Progenitor cell of endocrine pancreas (in vitro differentiated cells): Measurements from ENCODE around the gene BRIP1. TPM values are rescaled to one million over a fixed set of nuclear protein-coding genes. Genes with fewer than 3 reads are reported as not detected.
"Not testable (repeated sequence)": the region's sequence is repeated elsewhere in the genome, so short reads cannot be mapped to it uniquely, and the experiment has no call there.

ENCODE experiments used
- DNase-seq: peaks from one replicate; pipeline ENCODE4 v3.0.0; 2021; ENCODE audit warnings: low spot score; ENCODE audit not compliant: unreplicated experiment
- H3K27ac Mint-ChIP-seq: 2 replicates; pipeline ENCODE4 v1.8.0; 2021; ENCODE audit warnings: mild to moderate bottlenecking, moderate library complexity, mixed read lengths
- H3K27me3 Mint-ChIP-seq: 2 replicates; pipeline ENCODE4 v1.8.0; 2021; ENCODE audit warnings: mixed read lengths
- H3K36me3 Mint-ChIP-seq: 2 replicates; pipeline ENCODE4 v1.8.0; 2022; ENCODE audit warnings: mixed read lengths; ENCODE audit not compliant: insufficient read depth
- H3K4me1 Mint-ChIP-seq: 2 replicates; pipeline ENCODE4 v1.8.0; 2021; ENCODE audit warnings: low read depth, mixed read lengths
- H3K4me3 Mint-ChIP-seq: 2 replicates; pipeline ENCODE4 v1.8.0; 2021; ENCODE audit warnings: low read depth, mild to moderate bottlenecking, moderate library complexity, mixed read lengths
- H3K9me3 Mint-ChIP-seq: 2 replicates; pipeline ENCODE4 v1.8.0; 2021; ENCODE audit warnings: low read depth, mixed read lengths
- total RNA-seq: library from RNA; stranded (reverse); gene quantifications from 2 replicates; pipeline ENCODE4 v1.2.1, GENCODE V29; 2021
- TF ChIP-seq, protein P1 (sequence below): fragments of 200-600 bp; sonication (generic); IDR thresholded peaks from one replicate; pipeline ENCODE4 v1.5.0; 2021; ENCODE audit warnings: antibody characterized with exemption, mild to moderate bottlenecking; ENCODE audit not compliant: unreplicated experiment

Gene BRIP1
- total RNA-seq, 1 donor from 2014 or later, result 13.5 TPM

DNA sequence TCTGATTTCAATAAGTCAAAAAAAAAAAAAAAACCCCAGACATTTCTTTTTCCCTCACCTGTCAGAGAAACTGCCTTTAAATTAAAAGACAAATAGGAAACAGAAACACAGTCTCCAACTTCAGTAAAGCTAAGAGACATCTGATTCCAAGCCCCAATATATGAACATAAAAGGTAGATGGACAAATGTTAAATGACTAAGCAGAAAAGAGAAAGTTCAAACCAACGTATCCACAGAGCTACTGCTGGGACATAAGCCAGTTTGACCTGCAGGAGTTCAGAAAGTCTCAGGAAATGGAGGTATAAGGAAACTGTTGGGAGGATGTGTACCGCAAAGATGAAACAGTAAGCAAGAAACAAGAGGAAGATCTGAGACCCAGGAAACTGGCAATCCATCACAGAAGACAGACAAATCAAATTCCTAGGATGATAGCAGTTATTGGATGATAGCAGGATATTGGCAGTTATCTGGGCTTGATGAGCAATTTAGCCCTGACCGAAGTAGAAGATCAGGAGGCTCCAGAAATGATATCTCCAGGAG is 135.0 kb downstream of the BRIP1 start:
- H3K4me1 Mint-ChIP-seq, result no peaks in the 10 kb centered on the region
- no peaks in the 10 kb centered on the region for H3K9me3 Mint-ChIP-seq
- DNase-seq, result no peak
- TF ChIP-seq, protein P1, sequence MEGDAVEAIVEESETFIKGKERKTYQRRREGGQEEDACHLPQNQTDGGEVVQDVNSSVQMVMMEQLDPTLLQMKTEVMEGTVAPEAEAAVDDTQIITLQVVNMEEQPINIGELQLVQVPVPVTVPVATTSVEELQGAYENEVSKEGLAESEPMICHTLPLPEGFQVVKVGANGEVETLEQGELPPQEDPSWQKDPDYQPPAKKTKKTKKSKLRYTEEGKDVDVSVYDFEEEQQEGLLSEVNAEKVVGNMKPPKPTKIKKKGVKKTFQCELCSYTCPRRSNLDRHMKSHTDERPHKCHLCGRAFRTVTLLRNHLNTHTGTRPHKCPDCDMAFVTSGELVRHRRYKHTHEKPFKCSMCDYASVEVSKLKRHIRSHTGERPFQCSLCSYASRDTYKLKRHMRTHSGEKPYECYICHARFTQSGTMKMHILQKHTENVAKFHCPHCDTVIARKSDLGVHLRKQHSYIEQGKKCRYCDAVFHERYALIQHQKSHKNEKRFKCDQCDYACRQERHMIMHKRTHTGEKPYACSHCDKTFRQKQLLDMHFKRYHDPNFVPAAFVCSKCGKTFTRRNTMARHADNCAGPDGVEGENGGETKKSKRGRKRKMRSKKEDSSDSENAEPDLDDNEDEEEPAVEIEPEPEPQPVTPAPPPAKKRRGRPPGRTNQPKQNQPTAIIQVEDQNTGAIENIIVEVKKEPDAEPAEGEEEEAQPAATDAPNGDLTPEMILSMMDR, result no peak
- no peak overlapping the region for H3K27ac Mint-ChIP-seq
- no peaks in the 10 kb centered on the region for H3K27me3 Mint-ChIP-seq
- H3K4me3 Mint-ChIP-seq, result no peak overlapping the region
- peaks cover 2% of the 10 kb centered on the region for H3K36me3 Mint-ChIP-seq

DNA sequence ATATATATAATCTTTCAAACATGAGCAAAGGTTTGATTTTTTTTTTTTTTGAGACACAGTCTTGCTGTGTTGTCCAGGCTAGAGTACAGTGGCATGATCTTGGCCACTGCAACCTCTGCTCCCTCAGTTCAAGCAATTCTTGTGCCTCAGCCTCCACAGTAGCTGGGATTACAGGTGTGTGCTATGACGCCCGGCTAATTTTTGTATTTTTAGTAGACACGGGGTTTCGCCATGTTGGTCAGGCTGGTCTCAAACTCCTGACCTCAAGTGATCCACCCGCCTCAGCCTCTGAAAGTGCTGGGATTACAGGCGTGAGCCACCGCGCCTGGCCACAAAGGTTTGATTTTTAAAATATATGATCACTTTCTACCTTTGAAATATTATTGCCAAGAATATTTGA is 135.5 kb downstream of the BRIP1 start:
- not testable (repeated sequence) for H3K36me3 Mint-ChIP-seq, H3K9me3 Mint-ChIP-seq, DNase-seq, H3K27ac Mint-ChIP-seq, H3K27me3 Mint-ChIP-seq, H3K4me3 Mint-ChIP-seq, H3K4me1 Mint-ChIP-seq

DNA sequence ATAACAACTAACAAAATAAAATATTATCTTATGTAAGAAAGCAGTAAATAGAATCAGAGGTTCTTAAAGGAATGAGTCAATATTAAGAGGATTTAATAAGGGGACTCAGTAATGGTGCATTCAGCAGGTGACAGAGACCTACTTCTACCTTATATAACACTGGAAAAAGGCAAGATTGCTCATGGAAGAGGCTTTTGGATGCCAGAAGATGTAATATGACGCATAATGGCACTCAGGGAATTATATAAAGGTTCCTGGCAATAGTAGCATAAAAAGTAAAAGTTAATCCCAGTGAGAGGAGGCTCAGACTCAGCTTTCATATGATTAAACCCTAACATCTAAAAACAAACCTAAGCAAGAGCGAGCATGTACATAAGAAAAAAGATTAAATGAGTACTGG is 136.4 kb downstream of the BRIP1 start:
- Mint-ChIP-seq H3K4me1 (no peaks in the 10 kb centered on the region), H3K27me3 (no peaks in the 10 kb centered on the region), H3K4me3 (no peak overlapping the region), H3K36me3 (peaks cover 4% of the 10 kb centered on the region), H3K27ac (no peak overlapping the region), H3K9me3 (no peaks in the 10 kb centered on the region)
- no peak for DNase-seq
- TF ChIP-seq, protein P1, result no peak

DNA sequence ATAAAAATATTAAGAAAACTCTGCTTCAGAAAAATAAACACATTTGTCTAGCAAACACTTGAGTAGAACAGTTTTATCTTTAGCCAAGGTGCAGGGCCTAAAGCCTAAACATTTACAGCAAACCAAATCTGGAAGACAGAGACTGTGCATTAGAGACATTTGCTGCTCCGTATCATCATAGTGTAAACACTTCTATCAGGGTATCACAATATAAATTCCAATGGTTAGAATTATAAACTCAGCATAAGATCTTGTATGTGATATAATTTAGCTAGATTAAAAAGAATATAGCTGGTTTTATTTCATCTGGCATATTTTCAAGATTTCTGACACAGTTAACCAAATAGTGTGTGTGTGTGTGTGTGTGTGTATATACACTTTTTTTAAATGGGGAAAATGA is 138.6 kb downstream of the BRIP1 start:
- Mint-ChIP-seq H3K36me3 (peaks cover 4% of the 10 kb centered on the region), H3K4me3 (no peak overlapping the region), H3K9me3 (no peaks in the 10 kb centered on the region), H3K4me1 (no peaks in the 10 kb centered on the region), H3K27me3 (no peaks in the 10 kb centered on the region), H3K27ac (no peak overlapping the region)
- DNase-seq, result no peak
- TF ChIP-seq, protein P1, result no peak

DNA sequence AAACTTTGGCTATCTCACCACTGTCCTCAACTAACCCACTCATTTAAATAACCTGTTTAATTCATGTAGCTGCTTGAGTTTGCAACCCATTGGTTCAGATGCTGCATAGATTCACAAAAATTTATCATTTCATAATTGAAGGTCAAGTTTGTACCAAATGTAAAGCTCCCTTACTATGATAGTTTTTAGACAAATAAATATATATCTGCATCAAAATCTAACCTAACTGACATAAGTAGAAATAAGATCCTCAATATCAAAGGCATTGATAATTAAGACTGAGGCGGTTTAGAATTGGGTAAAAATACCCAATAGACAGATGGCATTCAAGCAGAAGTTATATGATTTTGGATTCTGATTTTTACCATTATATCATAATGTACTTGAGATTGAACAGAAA is 139.4 kb downstream of the BRIP1 start:
- TF ChIP-seq, protein P1, result no peak
- no peaks in the 10 kb centered on the region for H3K9me3 Mint-ChIP-seq
- H3K4me3 Mint-ChIP-seq, result no peak overlapping the region
- no peaks in the 10 kb centered on the region for H3K4me1 Mint-ChIP-seq
- DNase-seq, result no peak
- H3K27ac Mint-ChIP-seq, result no peak overlapping the region
- H3K27me3 Mint-ChIP-seq, result no peaks in the 10 kb centered on the region
- H3K36me3 Mint-ChIP-seq, result peaks cover 4% of the 10 kb centered on the region

DNA sequence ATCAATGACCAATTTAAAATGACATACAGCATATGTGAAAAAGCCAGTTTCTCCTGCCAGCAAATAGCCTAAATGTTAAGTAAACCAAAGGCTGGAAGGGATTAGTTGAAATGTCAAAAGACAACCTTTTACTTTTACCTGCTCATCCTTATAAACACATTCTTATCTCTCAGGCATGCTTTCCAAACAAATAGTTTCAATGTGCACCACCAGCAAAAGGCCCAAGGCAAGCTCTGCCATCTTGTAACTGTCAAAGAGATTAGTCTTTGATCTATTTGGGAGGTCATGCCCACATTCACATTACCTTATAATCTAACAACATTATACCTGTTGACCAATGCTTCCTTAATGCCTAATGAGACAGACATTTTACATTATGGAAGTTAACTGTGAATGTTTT is 140.1 kb downstream of the BRIP1 start:
- H3K36me3 Mint-ChIP-seq, result peaks cover 3% of the 10 kb centered on the region

More for the DNA sequence above, 140.1 kb downstream of the BRIP1 start:
- Mint-ChIP-seq H3K27me3 (no peaks in the 10 kb centered on the region), H3K4me3 (no peak overlapping the region), H3K9me3 (peaks cover 6% of the 10 kb centered on the region), H3K27ac (no peak overlapping the region), H3K4me1 (no peaks in the 10 kb centered on the region)
- TF ChIP-seq, protein P1, result no peak
- DNase-seq, result no peak
